ENCODE measurements around the gene SLC35F3. TPM values are rescaled to one million over a fixed set of nuclear protein-coding genes. Genes with fewer than 3 reads are reported as not detected.

SLC35F3 gene
- total RNA-seq, 1 experiment from 2014 or later, result not detected

DNA sequence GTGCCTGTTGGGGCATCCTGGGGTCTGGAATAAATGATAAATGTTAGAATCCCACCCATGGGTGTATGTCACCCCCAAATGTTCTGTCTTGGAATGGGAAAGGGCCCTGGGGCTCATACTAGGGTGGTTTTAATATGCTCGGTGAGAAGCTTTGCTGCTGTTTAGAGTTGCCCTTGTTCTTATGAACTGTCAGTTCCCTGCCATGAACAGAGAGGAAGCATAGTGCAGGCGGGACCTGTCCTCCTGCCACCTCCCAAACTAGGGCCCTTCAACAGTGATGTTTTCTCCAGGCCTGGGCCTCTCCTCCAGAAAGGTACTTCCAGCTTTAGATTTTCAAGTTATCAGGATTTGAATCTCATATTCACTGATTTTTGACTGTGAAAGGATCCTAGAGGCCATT is 388.1 kb downstream of the SLC35F3 start:
- CTCF ChIA-PET, result no interaction called here
- H3K9me3 ChIP-seq, result peaks cover 4% of the 10 kb centered on the region; the same call in 1 of the 2 replicates
- no peak overlapping the region for H3K4me3 ChIP-seq (ENCODE audit: low read depth, low read length)
- no peak for DNase-seq
- H3K27me3 ChIP-seq (replicated peaks; ENCODE audit: control insufficient read depth, insufficient read depth, low read length), result no peaks in the 10 kb centered on the region
- no peak overlapping the region for H3K4me3 Mint-ChIP-seq (ENCODE audit: unreplicated experiment)
- H3K4me1 ChIP-seq, result no peaks in the 10 kb centered on the region
- H3K36me3 ChIP-seq (ENCODE audit: control insufficient read depth, insufficient read depth, low read length), result no peaks in the 10 kb centered on the region
- no TSS peak for BruUV-seq (replicated peaks)
- peaks cover 27% of the 10 kb centered on the region for H3K27me3 Mint-ChIP-seq (ENCODE audit: insufficient read depth, unreplicated experiment)
- H3K9me3 Mint-ChIP-seq (ENCODE audit: unreplicated experiment), result peaks cover 13% of the 10 kb centered on the region
- no peak overlapping the region for H3K27ac Mint-ChIP-seq (ENCODE audit: unreplicated experiment)
- no peaks in the 10 kb centered on the region for H3K36me3 Mint-ChIP-seq (ENCODE audit: insufficient read depth, unreplicated experiment)
- H3K4me1 Mint-ChIP-seq (ENCODE audit: low read depth, unreplicated experiment), result no peaks in the 10 kb centered on the region
- intact Hi-C loops (cut with micrococcal nuclease; ENCODE audit: unreplicated experiment), result no loop called here
- POLR2A ChIA-PET, result no interaction called here
- TF ChIP-seq, protein P1, sequence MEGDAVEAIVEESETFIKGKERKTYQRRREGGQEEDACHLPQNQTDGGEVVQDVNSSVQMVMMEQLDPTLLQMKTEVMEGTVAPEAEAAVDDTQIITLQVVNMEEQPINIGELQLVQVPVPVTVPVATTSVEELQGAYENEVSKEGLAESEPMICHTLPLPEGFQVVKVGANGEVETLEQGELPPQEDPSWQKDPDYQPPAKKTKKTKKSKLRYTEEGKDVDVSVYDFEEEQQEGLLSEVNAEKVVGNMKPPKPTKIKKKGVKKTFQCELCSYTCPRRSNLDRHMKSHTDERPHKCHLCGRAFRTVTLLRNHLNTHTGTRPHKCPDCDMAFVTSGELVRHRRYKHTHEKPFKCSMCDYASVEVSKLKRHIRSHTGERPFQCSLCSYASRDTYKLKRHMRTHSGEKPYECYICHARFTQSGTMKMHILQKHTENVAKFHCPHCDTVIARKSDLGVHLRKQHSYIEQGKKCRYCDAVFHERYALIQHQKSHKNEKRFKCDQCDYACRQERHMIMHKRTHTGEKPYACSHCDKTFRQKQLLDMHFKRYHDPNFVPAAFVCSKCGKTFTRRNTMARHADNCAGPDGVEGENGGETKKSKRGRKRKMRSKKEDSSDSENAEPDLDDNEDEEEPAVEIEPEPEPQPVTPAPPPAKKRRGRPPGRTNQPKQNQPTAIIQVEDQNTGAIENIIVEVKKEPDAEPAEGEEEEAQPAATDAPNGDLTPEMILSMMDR (IDR thresholded peaks at IDR 0.05; ENCODE audit: insufficient read depth in 1 of 2, low read depth in 1 of 2, low read length in 1 of 2, severe bottlenecking in 1 of 2, unreplicated experiment in 1 of 2), result no peak

DNA sequence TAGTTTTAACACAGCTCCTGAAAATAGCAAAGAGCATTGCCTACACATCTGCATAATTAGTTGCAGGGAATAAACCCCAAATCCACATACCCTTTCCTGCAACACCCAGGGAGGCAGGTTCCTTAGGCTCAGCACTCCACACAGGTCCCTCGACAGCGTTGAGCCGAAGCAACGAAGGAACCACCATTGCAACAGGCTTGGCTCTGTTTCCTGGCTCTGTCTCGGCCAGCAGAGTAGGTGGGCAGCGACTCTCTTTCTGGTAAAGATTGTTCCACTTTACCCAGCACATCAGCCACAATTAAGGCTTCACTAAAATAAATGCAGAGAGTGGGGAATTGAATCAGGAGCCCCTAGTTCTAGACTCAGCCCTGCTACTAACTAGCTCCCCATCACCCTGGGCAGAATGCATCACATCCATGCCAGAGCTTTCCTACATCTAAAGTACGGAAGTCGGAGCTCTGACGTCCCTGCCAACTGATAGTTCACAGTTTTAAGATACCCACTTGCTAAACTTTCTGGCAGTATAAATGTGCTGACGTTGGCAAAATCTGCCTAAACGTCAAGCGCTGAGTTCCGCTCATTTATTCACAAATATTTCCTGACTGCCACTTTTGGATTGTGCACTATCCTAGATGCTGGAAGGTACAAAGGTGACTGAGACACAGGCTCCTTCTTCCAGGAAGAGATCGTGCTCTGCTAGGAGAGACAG is 389.8 kb downstream of the SLC35F3 start:
- H3K27me3 Mint-ChIP-seq (ENCODE audit: insufficient read depth, unreplicated experiment), result peaks cover 26% of the 10 kb centered on the region
- ChIA-PET POLR2A (no interaction called here), CTCF (no interaction called here)
- no peak overlapping the region for H3K4me3 Mint-ChIP-seq (ENCODE audit: unreplicated experiment)
- peaks cover 12% of the 10 kb centered on the region for H3K9me3 Mint-ChIP-seq (ENCODE audit: unreplicated experiment)
- H3K4me1 ChIP-seq, result no peaks in the 10 kb centered on the region
- H3K4me1 Mint-ChIP-seq (ENCODE audit: low read depth, unreplicated experiment), result no peaks in the 10 kb centered on the region
- intact Hi-C loops (cut with micrococcal nuclease; ENCODE audit: unreplicated experiment), result no loop called here
- no TSS peak for BruUV-seq (replicated peaks)
- TF ChIP-seq, protein P1 (IDR thresholded peaks at IDR 0.05; ENCODE audit: insufficient read depth in 1 of 2, low read depth in 1 of 2, low read length in 1 of 2, severe bottlenecking in 1 of 2, unreplicated experiment in 1 of 2), result no peak
- no peaks in the 10 kb centered on the region; the same call in 1 of the 2 replicates for H3K27me3 ChIP-seq (replicated peaks; ENCODE audit: control insufficient read depth, insufficient read depth, low read length)
- H3K36me3 Mint-ChIP-seq (ENCODE audit: insufficient read depth, unreplicated experiment), result no peaks in the 10 kb centered on the region
- no peak overlapping the region for H3K27ac Mint-ChIP-seq (ENCODE audit: unreplicated experiment)
- H3K9me3 ChIP-seq, result peaks cover 4% of the 10 kb centered on the region; the same call in 1 of the 2 replicates
- H3K36me3 ChIP-seq (ENCODE audit: control insufficient read depth, insufficient read depth, low read length), result no peaks in the 10 kb centered on the region
- H3K4me3 ChIP-seq (ENCODE audit: low read depth, low read length), result no peak overlapping the region
- DNase-seq, result no peak

GRCh38 chr1:234295068-234295467 is 390.6 kb downstream of the SLC35F3 start:
- no TSS peak for BruUV-seq (replicated peaks)
- no peak for DNase-seq
- Mint-ChIP-seq H3K9me3 (ENCODE audit: unreplicated experiment) (peaks cover 4% of the 10 kb centered on the region), H3K4me3 (ENCODE audit: unreplicated experiment) (no peak overlapping the region), H3K36me3 (ENCODE audit: insufficient read depth, unreplicated experiment) (no peaks in the 10 kb centered on the region), H3K4me1 (ENCODE audit: low read depth, unreplicated experiment) (no peaks in the 10 kb centered on the region), H3K27me3 (ENCODE audit: insufficient read depth, unreplicated experiment) (peaks cover 23% of the 10 kb centered on the region), H3K27ac (ENCODE audit: unreplicated experiment) (no peak overlapping the region)
- TF ChIP-seq, protein P1 (IDR thresholded peaks at IDR 0.05; ENCODE audit: insufficient read depth in 1 of 2, low read depth in 1 of 2, low read length in 1 of 2, severe bottlenecking in 1 of 2, unreplicated experiment in 1 of 2), result no peak
- Histone ChIP-seq H3K9me3 (peaks cover 2% of the 10 kb centered on the region; the same call in 1 of the 2 replicates), H3K4me3 (ENCODE audit: low read depth, low read length) (no peak overlapping the region), H3K4me1 (no peaks in the 10 kb centered on the region), H3K36me3 (ENCODE audit: control insufficient read depth, insufficient read depth, low read length) (no peaks in the 10 kb centered on the region), H3K27me3 (replicated peaks; ENCODE audit: control insufficient read depth, insufficient read depth, low read length) (no peaks in the 10 kb centered on the region; the same call in 1 of the 2 replicates)
- intact Hi-C loops (cut with micrococcal nuclease; ENCODE audit: unreplicated experiment), result no loop called here
- ChIA-PET CTCF (interaction anchor here (1.0 kb wide), 1 partner anchor 14 kb away, joined by 3 read pairs; no protein-coding TSS in a partner anchor), POLR2A (no interaction called here)
